Measurements from ENCODE around the gene UQCRC1.

UQCRC1 gene

GRCh38 chr3:48562367-48563095 lies 46.9 kb downstream of the UQCRC1 start:
- POLR2A ChIA-PET (ENCODE audit: low non-redundant PET): no interaction called here
- CTCF ChIA-PET: no interaction called here
- no peak for TF ChIP-seq CTCF (conservative IDR thresholded peaks at IDR 0.05; ENCODE audit: low read depth)
- H3K27ac ChIP-seq: peak overlapping the region; percentile 100
- DNase-seq (ENCODE audit: low spot score): no peak

- peak overlapping the region; percentile 100 for H3K27ac ChIP-seq
- no peak for DNase-seq (ENCODE audit: low spot score)
- CTCF ChIA-PET: no interaction called here
- POLR2A ChIA-PET (ENCODE audit: low non-redundant PET): no interaction called here
- TF ChIP-seq CTCF (conservative IDR thresholded peaks at IDR 0.05; ENCODE audit: low read depth): no peak
Measured at GRCh38 chr3:48561045-48561736, 48.3 kb downstream of the UQCRC1 start.

GRCh38 chr3:48560648-48561018 lies 48.8 kb downstream of the UQCRC1 start:
- ChIA-PET POLR2A (ENCODE audit: low non-redundant PET) (no interaction called here), CTCF (no interaction called here)
- no peak for TF ChIP-seq CTCF (conservative IDR thresholded peaks at IDR 0.05; ENCODE audit: low read depth)
- no peak for DNase-seq (ENCODE audit: low spot score)
- H3K27ac ChIP-seq: peak overlapping the region; percentile 100

GRCh38 chr3:48558493-48559134 lies 50.8 kb downstream of the UQCRC1 start:
- CTCF ChIA-PET: interaction anchor here (0.6 to 1.3 kb wide), 7 partner anchors 10 to 604 kb away, joined by 3 to 6 read pairs (median 3); no protein-coding TSS in a partner anchor
- H3K27ac ChIP-seq: peak overlapping the region; percentile 100
- POLR2A ChIA-PET (ENCODE audit: low non-redundant PET): no interaction called here
- TF ChIP-seq CTCF (conservative IDR thresholded peaks at IDR 0.05; ENCODE audit: low read depth): peak; percentile 58
- no peak for DNase-seq (ENCODE audit: low spot score)

- DNase-seq (ENCODE audit: low spot score): peak; percentile 99
- no peak for TF ChIP-seq CTCF (conservative IDR thresholded peaks at IDR 0.05; ENCODE audit: low read depth)
- peak within 1 kb of the TSS; percentile 100 for H3K27ac ChIP-seq
- ChIA-PET CTCF (no interaction called here), POLR2A (ENCODE audit: low non-redundant PET) (interaction anchor here (0.8 to 1.0 kb wide), 2 partner anchors 42 to 98 kb away, joined by 3 read pairs; no protein-coding TSS in a partner anchor)
Measured at GRCh38 chr3:48556796-48557626, 52.4 kb downstream of the UQCRC1 start, which contains the start of gene PFKFB4. PFKFB4 (minus strand) TSS chr3:48556803; CDS start chr3:48556777, 26 bp downstream.
